Measurements from ENCODE around the gene SLAMF8.

The SLAMF8 gene

GRCh38 chr1:159826441-159827101 lies at the start of gene SLAMF8:
Gene SLAMF8, plus strand, starts transcription at chr1:159826873. Its CDS starts 26 bp downstream, at chr1:159826899.
- peak; percentile 15 to 32 (median 27) for DNase-seq (ENCODE audit: low read depth in 3 of 3)

GRCh38 chr1:159778266-159778665 lies 48.4 kb upstream of the SLAMF8 start:
- DNase-seq (ENCODE audit: low read depth in 3 of 3): no peak

- DNase-seq (ENCODE audit: low read depth in 3 of 3): no peak
Measured at GRCh38 chr1:159779403-159779851, 47.2 kb upstream of the SLAMF8 start.

GRCh38 chr1:159780583-159781582 lies 45.8 kb upstream of the SLAMF8 start, which contains the start of gene DUSP23:
Gene DUSP23, plus strand, starts transcription at chr1:159780962. Its CDS starts 139 bp downstream, at chr1:159781101.
- DNase-seq (ENCODE audit: low read depth in 3 of 3): peak; percentile 90 to 95 (median 92)

DNA sequence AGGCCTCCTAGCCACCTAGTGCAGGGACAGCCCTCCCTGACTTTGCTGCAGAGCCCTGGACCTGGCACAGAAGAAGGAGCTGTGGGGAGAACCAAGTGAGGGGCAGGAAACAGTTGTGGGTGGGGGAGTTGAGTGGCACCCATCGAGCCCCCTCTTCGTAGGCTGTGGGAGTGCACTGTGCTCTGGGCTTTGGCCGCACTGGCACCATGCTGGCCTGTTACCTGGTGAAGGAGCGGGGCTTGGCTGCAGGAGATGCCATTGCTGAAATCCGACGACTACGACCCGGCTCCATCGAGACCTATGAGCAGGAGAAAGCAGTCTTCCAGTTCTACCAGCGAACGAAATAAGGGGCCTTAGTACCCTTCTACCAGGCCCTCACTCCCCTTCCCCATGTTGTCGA lies 44.7 kb upstream of the SLAMF8 start:
- no peak for DNase-seq (ENCODE audit: low read depth in 3 of 3)

DNA sequence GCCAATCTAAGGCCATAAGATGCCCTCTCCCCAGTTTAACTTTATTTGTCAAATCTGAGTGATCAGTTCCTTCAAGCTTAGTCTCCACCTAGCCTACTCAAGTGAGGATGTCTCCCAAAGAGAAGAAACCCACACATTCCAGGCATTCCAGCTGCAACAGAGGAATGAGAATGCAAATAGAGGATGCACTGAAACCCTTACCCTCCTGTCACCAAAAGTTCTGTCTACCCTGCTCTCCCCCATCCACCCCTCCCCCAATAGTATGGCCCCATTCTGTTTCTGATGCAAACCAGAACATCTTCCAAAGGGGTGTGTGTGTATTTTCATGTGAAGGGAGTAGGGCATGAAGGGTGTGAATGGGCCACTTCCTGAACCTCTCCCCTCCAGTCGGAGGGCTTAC lies 42.9 kb upstream of the SLAMF8 start:
- DNase-seq (ENCODE audit: low read depth in 3 of 3): no peak

GRCh38 chr1:159786465-159786864 lies 40.2 kb upstream of the SLAMF8 start:
- DNase-seq (ENCODE audit: low read depth in 3 of 3): no peak

- no peak for DNase-seq (ENCODE audit: low read depth in 3 of 3)
Measured at GRCh38 chr1:159786966-159787365, 39.7 kb upstream of the SLAMF8 start.

- no peak for DNase-seq (ENCODE audit: low read depth in 3 of 3)
Measured at GRCh38 chr1:159790237-159790917, 36.3 kb upstream of the SLAMF8 start.

DNA sequence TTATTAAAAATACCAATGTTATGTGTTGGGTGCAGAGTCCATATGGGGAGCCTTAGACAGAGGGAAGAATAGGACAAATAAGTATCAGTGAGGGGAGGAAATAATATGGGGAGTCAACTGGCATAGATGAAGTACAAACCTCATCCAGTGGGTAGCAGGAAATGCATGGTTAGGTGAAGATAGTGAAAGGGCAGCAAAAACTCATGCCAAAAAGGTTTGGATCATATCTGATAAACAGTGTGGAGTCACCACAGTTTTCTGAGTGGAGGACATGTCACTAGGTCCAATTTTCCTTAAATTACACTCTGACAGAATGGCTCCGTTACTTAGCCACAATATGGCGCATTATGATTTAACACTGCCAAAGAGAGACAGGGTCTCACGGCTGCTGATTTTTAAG lies 35.6 kb upstream of the SLAMF8 start:
- DNase-seq (ENCODE audit: low read depth in 3 of 3): no peak

GRCh38 chr1:159791461-159791860 lies 35.2 kb upstream of the SLAMF8 start:
- DNase-seq (ENCODE audit: low read depth in 3 of 3): no peak

DNA sequence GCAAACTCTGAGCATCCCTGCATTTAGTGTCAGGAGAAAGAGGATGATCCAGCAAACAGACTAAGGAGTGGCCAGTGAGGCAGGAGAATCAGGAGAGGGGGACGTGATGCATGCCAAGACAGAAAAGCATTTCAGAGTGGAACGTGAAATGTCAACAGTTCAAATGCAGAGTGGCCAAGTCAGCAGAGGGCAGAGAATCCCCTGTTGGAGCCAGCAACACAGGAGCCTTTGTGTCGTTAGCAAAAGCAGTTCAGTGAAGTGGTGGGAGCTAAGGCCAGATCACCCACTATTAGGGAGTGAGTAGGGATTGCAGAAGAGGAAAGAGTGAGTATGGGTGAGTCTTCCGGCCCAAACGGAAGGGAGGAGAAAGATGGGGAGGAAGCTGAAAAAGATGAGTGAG lies 31.1 kb upstream of the SLAMF8 start:
- DNase-seq (ENCODE audit: low read depth in 3 of 3): no peak

GRCh38 chr1:159798893-159799292 lies 27.8 kb upstream of the SLAMF8 start:
- peak in 1 of 3 donors; percentile 23 for DNase-seq (ENCODE audit: low read depth in 3 of 3)

DNA sequence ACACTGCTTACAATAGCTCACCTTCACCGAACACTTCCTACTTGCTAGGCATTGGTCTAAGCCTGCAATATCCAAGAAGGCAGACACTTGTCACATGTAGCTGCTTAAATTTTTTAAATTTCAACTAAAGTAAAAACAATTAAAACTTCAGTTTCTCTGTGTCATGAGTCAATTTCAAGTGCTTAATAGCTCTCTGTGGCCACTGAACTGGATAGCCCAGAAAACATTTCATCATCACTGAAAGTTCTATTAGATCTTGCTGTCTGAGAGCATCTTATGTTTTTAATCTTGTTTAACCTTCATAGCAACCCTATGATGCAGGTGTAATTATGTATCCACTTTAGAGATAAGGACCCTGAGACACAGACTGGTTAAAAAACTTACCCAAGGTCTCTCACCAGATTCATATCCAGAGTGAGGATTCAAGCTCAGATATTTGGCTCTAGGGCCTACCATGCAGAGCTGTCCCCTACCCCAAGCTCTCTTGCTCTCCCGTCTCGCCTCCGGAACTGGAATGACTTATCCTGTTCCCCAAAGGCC lies 27.2 kb upstream of the SLAMF8 start:
- DNase-seq (ENCODE audit: low read depth in 3 of 3): no peak

- DNase-seq (ENCODE audit: low read depth in 3 of 3): no peak
Measured at GRCh38 chr1:159800177-159800930, 26.3 kb upstream of the SLAMF8 start.

GRCh38 chr1:159802111-159802510 lies 24.6 kb upstream of the SLAMF8 start, which contains the start of gene FCRL6:
Gene FCRL6, plus strand, starts transcription at chr1:159802360. Its CDS starts 65 bp downstream, at chr1:159802425.
- no peak for DNase-seq (ENCODE audit: low read depth in 3 of 3)

GRCh38 chr1:159803956-159804689 lies 22.6 kb upstream of the SLAMF8 start:
- DNase-seq (ENCODE audit: low read depth in 3 of 3): no peak

- DNase-seq (ENCODE audit: low read depth in 3 of 3): no peak
Measured at GRCh38 chr1:159804924-159805323, 21.7 kb upstream of the SLAMF8 start.

DNA sequence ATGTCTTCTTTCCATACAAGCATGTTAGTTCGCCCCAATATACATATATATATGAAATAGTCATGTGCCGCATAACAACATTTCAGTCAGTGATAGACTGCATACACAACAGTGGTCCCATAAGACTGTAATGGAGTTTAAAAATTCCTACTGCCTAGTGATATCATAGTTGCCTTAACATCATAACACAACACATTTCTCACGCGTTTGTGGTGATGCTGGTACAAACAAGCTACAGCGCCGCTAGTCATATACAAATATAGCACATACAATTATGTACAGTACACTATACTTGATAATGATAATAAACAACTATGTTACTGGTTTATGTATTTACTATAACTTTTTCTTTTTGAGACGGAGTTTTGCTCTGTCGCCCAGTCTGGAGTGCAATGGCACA lies 10.7 kb upstream of the SLAMF8 start:
- DNase-seq (ENCODE audit: low read depth in 3 of 3): no peak

Measured in stimulated activated CD4-positive, alpha-beta T cell treated with anti-CD3 and anti-CD28 coated beads, TNF-alpha, amount 100 ng/mL, for 48 hours (primary cell).